ENCODE measurements around the gene TM2D1. TPM values are rescaled to one million over a fixed set of nuclear protein-coding genes. Genes with fewer than 3 reads are reported as not detected.
A peak's percentile ranks its signal among the peaks of the same experiment; 100 is the strongest.

Gene TM2D1
- 101 and 109 TPM in 2 replicates for total RNA-seq
- polyA plus RNA-seq, result 91.3 TPM in 2 replicates

DNA sequence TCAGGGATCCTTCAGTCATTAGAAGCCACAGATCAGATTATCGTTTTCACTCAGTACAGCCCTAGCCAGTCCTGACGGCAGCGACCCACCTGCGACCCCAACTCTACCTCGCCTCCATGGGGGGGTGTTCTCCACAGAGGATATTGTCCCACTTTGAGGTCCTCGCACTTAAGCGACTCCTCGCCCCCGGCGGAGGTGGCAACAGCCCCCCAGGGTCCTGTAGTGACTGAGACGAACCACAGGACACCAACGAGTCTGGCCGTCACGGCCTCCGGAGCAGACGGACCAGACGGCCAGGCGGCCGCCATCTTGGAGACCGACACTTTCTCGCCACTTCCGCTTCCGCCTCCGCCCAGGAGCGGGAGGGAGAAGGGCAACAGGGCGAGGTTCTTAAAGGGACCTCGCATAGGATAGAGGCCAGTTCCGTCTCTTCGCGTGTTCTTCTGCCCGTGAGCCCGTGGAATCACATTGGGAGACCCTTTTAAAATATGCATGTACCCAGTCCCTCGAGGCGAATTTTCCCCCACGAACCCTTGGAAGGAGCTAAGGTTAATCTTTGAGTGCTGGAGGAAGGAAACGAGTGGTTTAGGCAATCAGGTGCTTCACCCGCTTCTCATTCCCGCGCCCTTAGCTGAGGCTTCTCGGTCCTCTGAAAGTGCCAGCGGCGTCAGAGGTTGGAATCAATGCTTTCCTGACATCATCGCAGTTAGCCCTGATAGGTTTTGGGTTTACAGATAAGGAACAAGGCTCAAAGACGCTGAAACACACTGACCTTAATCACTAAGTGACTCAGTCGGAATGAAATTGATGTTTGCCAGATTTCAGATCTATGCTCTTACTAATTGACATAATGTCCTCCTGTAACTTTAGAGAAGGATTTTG lies at the start of gene TM2D1:
TM2D1 (minus strand) TSS at position 329 of the 882 bp plus-strand sequence; CDS start at position 308, 21 bp downstream.
- Histone ChIP-seq H4K20me1 (ENCODE audit: insufficient read depth, poor library complexity, severe bottlenecking) (no peaks in the 10 kb centered on the region), H3K36me3 (replicated peaks; ENCODE audit: insufficient read depth, low read depth) (no peaks in the 10 kb centered on the region), H3K4me1 (ENCODE audit: insufficient read depth) (peaks cover 12% of the 10 kb centered on the region), H3K79me2 (peaks cover 45% of the 10 kb centered on the region), H3K27me3 (no peaks in the 10 kb centered on the region), H3K4me3 (peak within 1 kb of the TSS; percentile 96), H3K27ac (peak within 1 kb of the TSS; percentile 93), H3K9me3 (ENCODE audit: low read depth) (no peaks in the 10 kb centered on the region), H3K9me2 (replicated peaks; ENCODE audit: insufficient read depth) (no peaks in the 10 kb centered on the region), H3K4me2 (peak within 1 kb of the TSS; percentile 73), H2AFZ (peak within 1 kb of the TSS; percentile 97)
- TF ChIP-seq, protein P1, sequence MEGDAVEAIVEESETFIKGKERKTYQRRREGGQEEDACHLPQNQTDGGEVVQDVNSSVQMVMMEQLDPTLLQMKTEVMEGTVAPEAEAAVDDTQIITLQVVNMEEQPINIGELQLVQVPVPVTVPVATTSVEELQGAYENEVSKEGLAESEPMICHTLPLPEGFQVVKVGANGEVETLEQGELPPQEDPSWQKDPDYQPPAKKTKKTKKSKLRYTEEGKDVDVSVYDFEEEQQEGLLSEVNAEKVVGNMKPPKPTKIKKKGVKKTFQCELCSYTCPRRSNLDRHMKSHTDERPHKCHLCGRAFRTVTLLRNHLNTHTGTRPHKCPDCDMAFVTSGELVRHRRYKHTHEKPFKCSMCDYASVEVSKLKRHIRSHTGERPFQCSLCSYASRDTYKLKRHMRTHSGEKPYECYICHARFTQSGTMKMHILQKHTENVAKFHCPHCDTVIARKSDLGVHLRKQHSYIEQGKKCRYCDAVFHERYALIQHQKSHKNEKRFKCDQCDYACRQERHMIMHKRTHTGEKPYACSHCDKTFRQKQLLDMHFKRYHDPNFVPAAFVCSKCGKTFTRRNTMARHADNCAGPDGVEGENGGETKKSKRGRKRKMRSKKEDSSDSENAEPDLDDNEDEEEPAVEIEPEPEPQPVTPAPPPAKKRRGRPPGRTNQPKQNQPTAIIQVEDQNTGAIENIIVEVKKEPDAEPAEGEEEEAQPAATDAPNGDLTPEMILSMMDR (IDR thresholded peaks at IDR 0.05; ENCODE audit: poor library complexity), result no peak
- TF ChIP-seq EZH2 (IDR thresholded peaks at IDR 0.05; ENCODE audit: borderline replicate concordance) (no peak), EZH2phosphoT487 (IDR thresholded peaks at IDR 0.05; ENCODE audit: low read depth, severe bottlenecking, unreplicated experiment) (no peak)
- WGBS (ENCODE audit: low lambda C conversion rate, missing lambda C conversion rate), result 1% methylated on average over 45 of the region's 45 CpGs
- peak; percentile 94 for DNase-seq (ENCODE audit: low spot score)

DNA sequence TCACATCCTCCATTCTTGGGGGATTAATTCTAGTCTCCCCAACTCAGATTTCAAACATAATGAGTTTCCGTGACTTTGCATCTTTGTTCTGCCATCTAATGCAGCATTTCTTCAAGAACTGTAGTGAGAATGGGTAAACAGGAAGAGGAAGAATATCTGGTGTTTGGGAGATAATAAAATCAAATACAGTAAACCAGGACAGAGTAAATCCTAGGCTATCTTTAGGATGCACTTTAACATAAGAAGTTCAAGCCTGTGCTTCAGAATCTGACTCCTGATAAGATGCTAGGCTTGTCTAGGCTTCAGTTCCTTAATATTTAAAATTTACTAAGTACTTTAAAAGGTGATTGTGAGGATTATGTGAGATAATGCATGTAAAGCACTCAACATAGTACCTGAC lies 45.2 kb upstream of the TM2D1 start:
- no peak for DNase-seq (ENCODE audit: low spot score)
- Histone ChIP-seq H3K27ac (no peak overlapping the region), H3K27me3 (no peaks in the 10 kb centered on the region), H4K20me1 (ENCODE audit: insufficient read depth, poor library complexity, severe bottlenecking) (no peaks in the 10 kb centered on the region), H3K4me3 (no peak overlapping the region), H2AFZ (no peak overlapping the region), H3K79me2 (no peaks in the 10 kb centered on the region), H3K9me3 (ENCODE audit: low read depth) (no peaks in the 10 kb centered on the region), H3K4me2 (no peak overlapping the region), H3K36me3 (replicated peaks; ENCODE audit: insufficient read depth, low read depth) (no peaks in the 10 kb centered on the region), H3K9me2 (replicated peaks; ENCODE audit: insufficient read depth) (no peaks in the 10 kb centered on the region), H3K4me1 (ENCODE audit: insufficient read depth) (no peaks in the 10 kb centered on the region)
- TF ChIP-seq EZH2phosphoT487 (IDR thresholded peaks at IDR 0.05; ENCODE audit: low read depth, severe bottlenecking, unreplicated experiment) (no peak), EZH2 (IDR thresholded peaks at IDR 0.05; ENCODE audit: borderline replicate concordance) (no peak)
- TF ChIP-seq, protein P1 (IDR thresholded peaks at IDR 0.05; ENCODE audit: poor library complexity), result no peak
- 94% methylated on average over 1 of the region's 1 CpG for WGBS (ENCODE audit: low lambda C conversion rate, missing lambda C conversion rate)

DNA sequence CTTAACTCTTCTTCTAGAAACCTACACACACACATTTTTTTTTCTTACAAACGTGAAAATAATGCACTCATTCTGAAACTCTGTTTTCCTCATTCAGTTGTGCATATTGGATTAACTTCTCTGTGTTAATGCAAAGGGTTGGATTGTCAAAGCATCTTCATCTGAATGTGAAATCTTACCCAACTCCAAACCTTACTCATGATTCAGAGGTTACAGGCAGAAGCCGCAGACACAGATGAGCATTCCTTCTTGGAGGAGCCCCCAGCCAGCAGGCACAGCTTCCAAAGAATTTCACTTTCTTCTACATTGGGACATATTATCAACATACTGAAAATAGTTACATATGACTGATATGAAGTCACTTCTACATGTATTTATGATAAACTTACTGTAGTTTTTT lies 33.0 kb upstream of the TM2D1 start:
- Histone ChIP-seq H3K4me3 (no peak overlapping the region), H3K9me2 (replicated peaks; ENCODE audit: insufficient read depth) (no peaks in the 10 kb centered on the region), H3K4me2 (no peak overlapping the region), H3K27ac (no peak overlapping the region), H3K36me3 (replicated peaks; ENCODE audit: insufficient read depth, low read depth) (no peaks in the 10 kb centered on the region), H3K4me1 (ENCODE audit: insufficient read depth) (peaks cover 9% of the 10 kb centered on the region), H3K79me2 (peaks cover 85% of the 10 kb centered on the region), H3K27me3 (no peaks in the 10 kb centered on the region), H4K20me1 (ENCODE audit: insufficient read depth, poor library complexity, severe bottlenecking) (peaks cover 10% of the 10 kb centered on the region), H3K9me3 (ENCODE audit: low read depth) (no peaks in the 10 kb centered on the region), H2AFZ (no peak overlapping the region)
- no peak for DNase-seq (ENCODE audit: low spot score)
- TF ChIP-seq, protein P1 (IDR thresholded peaks at IDR 0.05; ENCODE audit: poor library complexity), result no peak
- TF ChIP-seq EZH2phosphoT487 (IDR thresholded peaks at IDR 0.05; ENCODE audit: low read depth, severe bottlenecking, unreplicated experiment) (no peak), EZH2 (IDR thresholded peaks at IDR 0.05; ENCODE audit: borderline replicate concordance) (no peak)
- WGBS (ENCODE audit: low lambda C conversion rate, missing lambda C conversion rate), result 91% methylated on average over 2 of the region's 2 CpGs
